Liver (tissue), 9 donors: ENCODE results near the gene MIDN. TPM values are rescaled to one million over a fixed set of nuclear protein-coding genes. Genes with fewer than 3 reads are reported as not detected.
A peak's percentile ranks its signal among the peaks of the same experiment; 100 is the strongest.

Experiments used
- DNase-seq: peaks from one replicate; pipeline ENCODE4 v3.0.0-alpha.2; 2017; ENCODE audit warnings: low spot score
- H3K27ac ChIP-seq, 2 donors: one replicate each; pipeline ENCODE4 v1.7.0; 2013; ENCODE audit warnings: inconsistent platforms in 2 of 2, low read length in 2 of 2, control low read depth in 1 of 2, low read depth in 1 of 2, mild to moderate bottlenecking in 1 of 2
- H3K27me3 ChIP-seq, 4 donors: one replicate each; pipeline versions ENCODE4 v1.6.1 to v1.7.0; 2013; ENCODE audit warnings: low read length in 3 of 4, inconsistent platforms in 1 of 4, mild to moderate bottlenecking in 1 of 4, moderate library complexity in 1 of 4; ENCODE audit not compliant: control insufficient read depth in 4 of 4, insufficient read depth in 4 of 4
- H3K36me3 ChIP-seq, 4 donors: one replicate each; pipeline versions ENCODE4 v1.6.1 to v1.7.0; 2013; ENCODE audit warnings: low read length in 3 of 4, mild to moderate bottlenecking in 3 of 4, low read depth in 1 of 4, moderate library complexity in 1 of 4; ENCODE audit not compliant: control insufficient read depth in 4 of 4, insufficient read depth in 3 of 4
- H3K4me1 ChIP-seq, 4 donors: one replicate each; pipeline versions ENCODE4 v1.6.1 to v1.7.0; 2013; ENCODE audit warnings: low read length in 3 of 4, mild to moderate bottlenecking in 3 of 4, moderate library complexity in 1 of 4; ENCODE audit not compliant: control insufficient read depth in 4 of 4, insufficient read depth in 4 of 4
- H3K4me3 ChIP-seq, 3 donors: one replicate each; pipeline versions ENCODE4 v1.6.1 to v1.7.0; 2013; ENCODE audit warnings: low read length in 3 of 3, control low read depth in 1 of 3, low read depth in 1 of 3, mild to moderate bottlenecking in 1 of 3
- H3K9ac ChIP-seq, 2 donors: one replicate each; pipeline ENCODE4 v1.7.0; 2013; ENCODE audit warnings: low read length in 2 of 2, mild to moderate bottlenecking in 2 of 2, moderate library complexity in 2 of 2, control low read depth in 1 of 2, low read depth in 1 of 2
- H3K9me3 ChIP-seq, 4 donors: one replicate each; pipeline versions ENCODE4 v1.6.1 to v1.7.0; 2013; ENCODE audit warnings: low read length in 3 of 4; ENCODE audit not compliant: control insufficient read depth in 4 of 4
- CTCF ChIP-seq: fragments of 150-350 bp; IDR thresholded peaks from 2 replicates; pipeline ENCODE4 v1.5.1; 2017; ENCODE audit warnings: improper control_type of control experiment, low read depth, low read length; ENCODE audit not compliant: missing input control
- EGR1 ChIP-seq, 2 donors: IDR thresholded peaks; 2 replicates each; pipeline ENCODE4 v1.6.1; 2016 to 2018; ENCODE audit warnings: antibody characterized with exemption in 2 of 2, low read depth in 2 of 2
- FOXA1 ChIP-seq: IDR thresholded peaks from 2 replicates; pipeline ENCODE4 v1.6.1; 2016; ENCODE audit warnings: antibody characterized with exemption
- FOXA2 ChIP-seq: IDR thresholded peaks from 2 replicates; pipeline ENCODE4 v1.6.1; 2016; ENCODE audit warnings: antibody characterized with exemption
- GABPA ChIP-seq, 2 donors: IDR thresholded peaks in 1 of 2; conservative IDR thresholded peaks in 1 of 2; 2 replicates each; pipeline ENCODE4 v1.6.1; 2016; ENCODE audit warnings: antibody characterized with exemption in 2 of 2, mild to moderate bottlenecking in 1 of 2, moderate library complexity in 1 of 2
- HNF4G ChIP-seq: IDR thresholded peaks from 2 replicates; pipeline ENCODE4 v1.6.1; 2016; ENCODE audit warnings: antibody characterized with exemption
- NR2F2 ChIP-seq: IDR thresholded peaks from 2 replicates; pipeline ENCODE4 v1.6.1; 2016; ENCODE audit warnings: antibody characterized with exemption
- RXRA ChIP-seq, 2 donors: IDR thresholded peaks; 2 replicates each; pipeline ENCODE4 v1.6.1; 2017 to 2018; ENCODE audit warnings: antibody characterized with exemption in 2 of 2, mild to moderate bottlenecking in 1 of 2
- SP1 ChIP-seq: IDR thresholded peaks from 2 replicates; pipeline ENCODE4 v1.6.1; 2018; ENCODE audit warnings: antibody characterized with exemption, mild to moderate bottlenecking
- TAF1 ChIP-seq: conservative IDR thresholded peaks from 2 replicates; pipeline ENCODE4 v1.6.1; 2016; ENCODE audit warnings: antibody characterized with exemption, mild to moderate bottlenecking
- YY1 ChIP-seq: IDR thresholded peaks from 2 replicates; pipeline ENCODE4 v1.6.1; 2016; ENCODE audit warnings: antibody characterized with exemption, mild to moderate bottlenecking
- WGBS: extraction: QIAGEN DNeasy Blood & Tissue Kit; methylation state at CpG from one replicate; pipeline ENCODE4 v1.1.7; 2013; 5-methylcytosine and 5-hydroxymethylcytosine counted together
- polyA plus RNA-seq, 2 donors: library from polyadenylated mRNA; stranded (reverse) in 1 of 2; unstranded in 1 of 2; fragments of 200-250 nt in 1 of 2; fragments of >200 nt in 1 of 2; fragmentation: Nextera tagmentation in 1 of 2; extraction: Ambion mirVana in 1 of 2; gene quantifications; one replicate each; pipeline versions ENCODE4 v1.2.1 to v1.2.3, GENCODE V29; 2013 to 2015
- total RNA-seq, 2 donors: library from RNA; depleted of rRNA; stranded (reverse); fragments of >200 nt; gene quantifications; one replicate each; pipeline ENCODE4 v1.2.3, GENCODE V29; 2014
- TF ChIP-seq, protein P1 (sequence below): IDR thresholded peaks from 2 replicates; pipeline ENCODE4 v1.6.1; 2016; ENCODE audit warnings: antibody characterized with exemption
- TF ChIP-seq, protein P2 (sequence below): IDR thresholded peaks from 2 replicates; pipeline ENCODE4 v1.6.1; 2016; ENCODE audit warnings: antibody characterized with exemption, mild to moderate bottlenecking
- donor health status: healthy.
- donor health status: healthy.
- donor health status: healthy.
- donor health status: healthy.
- donor health status: healthy.

MIDN gene
- total and polyA plus RNA-seq, 4 donors: 2.9 to 22.9 (median 11.8) TPM

GRCh38 chr19:1283207-1283916 lies 35.0 kb downstream of the MIDN start (continued):
- TF ChIP-seq CTCF: no peak
- TF ChIP-seq HNF4G: peak; percentile 73
- TF ChIP-seq, protein P1, sequence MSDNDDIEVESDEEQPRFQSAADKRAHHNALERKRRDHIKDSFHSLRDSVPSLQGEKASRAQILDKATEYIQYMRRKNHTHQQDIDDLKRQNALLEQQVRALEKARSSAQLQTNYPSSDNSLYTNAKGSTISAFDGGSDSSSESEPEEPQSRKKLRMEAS: no peak
- TF ChIP-seq EGR1 (IDR thresholded peaks at IDR 0.05; ENCODE audit: low read depth in 2 of 2): peak in 1 of 2 donors; percentile 50
- TF ChIP-seq SP1: peak; percentile 67
- no peak for TF ChIP-seq TAF1
- TF ChIP-seq RXRA (IDR thresholded peaks at IDR 0.05): peak; percentile 97 to 98
- peak; percentile 90 for TF ChIP-seq NR2F2

- peaks cover 0 to 4% (median 3%) of the 10 kb centered on the region in 4 donors for H3K36me3 ChIP-seq
- no peaks in the 10 kb centered on the region for H3K9me3 ChIP-seq
- no peak for DNase-seq
- peak overlapping the region; percentile 82 to 90 for H3K27ac ChIP-seq
- no peaks in the 10 kb centered on the region for H3K27me3 ChIP-seq
- TF ChIP-seq FOXA2: no peak
- no peak for TF ChIP-seq EGR1 (IDR thresholded peaks at IDR 0.05; ENCODE audit: low read depth in 2 of 2)
- TF ChIP-seq, protein P1: no peak
- no peak for TF ChIP-seq CTCF
- no peak for TF ChIP-seq GABPA (IDR thresholded peaks at IDR 0.05 in 1 of 2, conservative IDR thresholded peaks at IDR 0.05 in 1 of 2)
- H3K4me1 ChIP-seq: peaks cover 15 to 57% (median 37%) of the 10 kb centered on the region in 4 donors
- WGBS: 71% methylated on average over 12 of the region's 12 CpGs
- H3K9ac ChIP-seq: no peak overlapping the region
- peak overlapping the region; percentile 27 to 55 (median 54) for H3K4me3 ChIP-seq
These were observed 35.5 kb downstream of the MIDN start for GRCh38 chr19:1283917-1284292.

- Histone ChIP-seq H3K4me1 (peaks cover 15 to 60% (median 37%) of the 10 kb centered on the region in 4 donors), H3K4me3 (peak overlapping the region in 1 of 3 donors; percentile 54), H3K36me3 (no peaks in the 10 kb centered on the region), H3K9ac (no peak overlapping the region), H3K27ac (peak overlapping the region; percentile 82 to 90), H3K9me3 (no peaks in the 10 kb centered on the region), H3K27me3 (no peaks in the 10 kb centered on the region)
- WGBS: 27% methylated on average over 20 of the region's 20 CpGs
- no peak for DNase-seq
- TF ChIP-seq, protein P1: peak; percentile 75
- TF ChIP-seq, protein P2, sequence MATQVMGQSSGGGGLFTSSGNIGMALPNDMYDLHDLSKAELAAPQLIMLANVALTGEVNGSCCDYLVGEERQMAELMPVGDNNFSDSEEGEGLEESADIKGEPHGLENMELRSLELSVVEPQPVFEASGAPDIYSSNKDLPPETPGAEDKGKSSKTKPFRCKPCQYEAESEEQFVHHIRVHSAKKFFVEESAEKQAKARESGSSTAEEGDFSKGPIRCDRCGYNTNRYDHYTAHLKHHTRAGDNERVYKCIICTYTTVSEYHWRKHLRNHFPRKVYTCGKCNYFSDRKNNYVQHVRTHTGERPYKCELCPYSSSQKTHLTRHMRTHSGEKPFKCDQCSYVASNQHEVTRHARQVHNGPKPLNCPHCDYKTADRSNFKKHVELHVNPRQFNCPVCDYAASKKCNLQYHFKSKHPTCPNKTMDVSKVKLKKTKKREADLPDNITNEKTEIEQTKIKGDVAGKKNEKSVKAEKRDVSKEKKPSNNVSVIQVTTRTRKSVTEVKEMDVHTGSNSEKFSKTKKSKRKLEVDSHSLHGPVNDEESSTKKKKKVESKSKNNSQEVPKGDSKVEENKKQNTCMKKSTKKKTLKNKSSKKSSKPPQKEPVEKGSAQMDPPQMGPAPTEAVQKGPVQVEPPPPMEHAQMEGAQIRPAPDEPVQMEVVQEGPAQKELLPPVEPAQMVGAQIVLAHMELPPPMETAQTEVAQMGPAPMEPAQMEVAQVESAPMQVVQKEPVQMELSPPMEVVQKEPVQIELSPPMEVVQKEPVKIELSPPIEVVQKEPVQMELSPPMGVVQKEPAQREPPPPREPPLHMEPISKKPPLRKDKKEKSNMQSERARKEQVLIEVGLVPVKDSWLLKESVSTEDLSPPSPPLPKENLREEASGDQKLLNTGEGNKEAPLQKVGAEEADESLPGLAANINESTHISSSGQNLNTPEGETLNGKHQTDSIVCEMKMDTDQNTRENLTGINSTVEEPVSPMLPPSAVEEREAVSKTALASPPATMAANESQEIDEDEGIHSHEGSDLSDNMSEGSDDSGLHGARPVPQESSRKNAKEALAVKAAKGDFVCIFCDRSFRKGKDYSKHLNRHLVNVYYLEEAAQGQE: peak; percentile 11
- TF ChIP-seq CTCF (no peak), RXRA (IDR thresholded peaks at IDR 0.05) (peak; percentile 81 to 90), YY1 (peak; percentile 32), SP1 (peak; percentile 72), FOXA1 (no peak), FOXA2 (no peak), NR2F2 (no peak)
These were observed 36.1 kb downstream of the MIDN start for GRCh38 chr19:1284293-1284978.
